ENCODE results near the gene COX14.

GRCh38 chr12:50084775-50085614, 27.0 kb upstream of the COX14 start, which contains the start of gene SMARCD1:
- TF ChIP-seq, protein P1, sequence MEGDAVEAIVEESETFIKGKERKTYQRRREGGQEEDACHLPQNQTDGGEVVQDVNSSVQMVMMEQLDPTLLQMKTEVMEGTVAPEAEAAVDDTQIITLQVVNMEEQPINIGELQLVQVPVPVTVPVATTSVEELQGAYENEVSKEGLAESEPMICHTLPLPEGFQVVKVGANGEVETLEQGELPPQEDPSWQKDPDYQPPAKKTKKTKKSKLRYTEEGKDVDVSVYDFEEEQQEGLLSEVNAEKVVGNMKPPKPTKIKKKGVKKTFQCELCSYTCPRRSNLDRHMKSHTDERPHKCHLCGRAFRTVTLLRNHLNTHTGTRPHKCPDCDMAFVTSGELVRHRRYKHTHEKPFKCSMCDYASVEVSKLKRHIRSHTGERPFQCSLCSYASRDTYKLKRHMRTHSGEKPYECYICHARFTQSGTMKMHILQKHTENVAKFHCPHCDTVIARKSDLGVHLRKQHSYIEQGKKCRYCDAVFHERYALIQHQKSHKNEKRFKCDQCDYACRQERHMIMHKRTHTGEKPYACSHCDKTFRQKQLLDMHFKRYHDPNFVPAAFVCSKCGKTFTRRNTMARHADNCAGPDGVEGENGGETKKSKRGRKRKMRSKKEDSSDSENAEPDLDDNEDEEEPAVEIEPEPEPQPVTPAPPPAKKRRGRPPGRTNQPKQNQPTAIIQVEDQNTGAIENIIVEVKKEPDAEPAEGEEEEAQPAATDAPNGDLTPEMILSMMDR (tag by site-specific recombination; IDR thresholded peaks at IDR 0.05): peak; percentile 65
- TF ChIP-seq, protein P2, sequence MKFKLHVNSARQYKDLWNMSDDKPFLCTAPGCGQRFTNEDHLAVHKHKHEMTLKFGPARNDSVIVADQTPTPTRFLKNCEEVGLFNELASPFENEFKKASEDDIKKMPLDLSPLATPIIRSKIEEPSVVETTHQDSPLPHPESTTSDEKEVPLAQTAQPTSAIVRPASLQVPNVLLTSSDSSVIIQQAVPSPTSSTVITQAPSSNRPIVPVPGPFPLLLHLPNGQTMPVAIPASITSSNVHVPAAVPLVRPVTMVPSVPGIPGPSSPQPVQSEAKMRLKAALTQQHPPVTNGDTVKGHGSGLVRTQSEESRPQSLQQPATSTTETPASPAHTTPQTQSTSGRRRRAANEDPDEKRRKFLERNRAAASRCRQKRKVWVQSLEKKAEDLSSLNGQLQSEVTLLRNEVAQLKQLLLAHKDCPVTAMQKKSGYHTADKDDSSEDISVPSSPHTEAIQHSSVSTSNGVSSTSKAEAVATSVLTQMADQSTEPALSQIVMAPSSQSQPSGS (tag by site-specific recombination; IDR thresholded peaks at IDR 0.05; ENCODE audit: low read depth): no peak

Data from HEK293 (cell line).